SK-N-SH (cell line): Measurements from ENCODE around the gene KRT27. TPM values are rescaled to one million over a fixed set of nuclear protein-coding genes. Genes with fewer than 3 reads are reported as not detected.

ENCODE experiments used
- CTCF ChIA-PET: fragments of 300-600, 350-600 bp; formaldehyde crosslinking; extraction: SDS; loops from one replicate; lab custom pipeline; 2021; lab: Yijun Ruan, JAX
- POLR2A ChIA-PET: fragments of 350-600 bp; sonication (Branson Sonifier 250); formaldehyde crosslinking; extraction: SDS; loops from one replicate; lab custom pipeline; 2020; ENCODE audit warnings: antibody characterized with exemption, inconsistent platforms; lab: Yijun Ruan, JAX
- DNase-seq: peaks from one replicate; pipeline ENCODE4 v3.0.0; 2012
- H2AFZ ChIP-seq: fragments of 200-600 bp; sonication (generic); 2 replicates; pipeline ENCODE4 v1.8.1; 2016; ENCODE audit warnings: antibody characterized with exemption, mild to moderate bottlenecking, low read depth
- H3F3A ChIP-seq: fragments of 200-600 bp; sonication (generic); replicated peaks from 2 replicates; pipeline ENCODE3; 2016; ENCODE audit warnings: antibody characterized with exemption, mild to moderate bottlenecking; ENCODE audit not compliant: insufficient read depth
- H3K27ac ChIP-seq, 2 experiments: fragments of 200-500 bp in 1 of 2; fragments of 200-600 bp in 1 of 2; sonication (Bioruptor generic) in 1 of 2; sonication (generic), shearing (Covaris generic) in 1 of 2; 2 replicates each; pipeline versions ENCODE4 v1.5.1 to v1.6.1; 2014 to 2016; ENCODE audit warnings: low read depth in 2 of 2, inconsistent platforms in 1 of 2, low read length in 1 of 2, mild to moderate bottlenecking in 1 of 2, mixed read lengths in 1 of 2
- H3K27me3 ChIP-seq: fragments of 200-600 bp; sonication (generic), shearing (Covaris generic); 2 replicates; pipeline ENCODE4 v1.6.1; 2016; ENCODE audit warnings: mixed run types; ENCODE audit not compliant: insufficient read depth
- H3K36me3 ChIP-seq, 2 experiments: fragments of 200-500 bp in 1 of 2; fragments of 200-600 bp in 1 of 2; sonication (Bioruptor generic) in 1 of 2; sonication (generic) in 1 of 2; replicated peaks in 1 of 2; 2 replicates each; pipeline versions ENCODE3 to v1.5.1; 2014 to 2016; ENCODE audit warnings: low read length in 1 of 2, mild to moderate bottlenecking in 1 of 2; ENCODE audit not compliant: insufficient read depth in 2 of 2, control insufficient read depth in 1 of 2
- H3K4me1 ChIP-seq, 2 experiments: fragments of 200-500 bp in 1 of 2; fragments of 200-600 bp in 1 of 2; sonication (Bioruptor generic) in 1 of 2; sonication (generic), shearing (Covaris generic) in 1 of 2; 2 replicates each; pipeline versions ENCODE4 v1.5.1 to v1.6.1; 2014 to 2016; ENCODE audit warnings: low read depth in 1 of 2, low read length in 1 of 2, mixed run types in 1 of 2; ENCODE audit not compliant: insufficient read depth in 2 of 2, control insufficient read depth in 1 of 2
- H3K4me2 ChIP-seq: fragments of 200-600 bp; sonication (generic), shearing (Covaris generic); 2 replicates; pipeline ENCODE4 v1.6.1; 2017; ENCODE audit warnings: mixed run types
- H3K4me3 ChIP-seq, 2 experiments: fragments of 200-500 bp in 1 of 2; fragments of 200-600 bp in 1 of 2; sonication (Bioruptor generic) in 1 of 2; sonication (generic), shearing (Covaris generic) in 1 of 2; 2 replicates each; pipeline versions ENCODE4 v1.5.1 to v1.8.1; 2014 to 2016; ENCODE audit warnings: low read depth in 2 of 2, inconsistent platforms in 1 of 2, low read length in 1 of 2, mild to moderate bottlenecking in 1 of 2, mixed read lengths in 1 of 2, moderate library complexity in 1 of 2
- H3K79me2 ChIP-seq: fragments of 200-600 bp; sonication (generic); 2 replicates; pipeline ENCODE4 v1.8.1; 2017; ENCODE audit warnings: mild to moderate bottlenecking; ENCODE audit not compliant: insufficient read depth
- H3K9ac ChIP-seq: fragments of 200-600 bp; sonication (generic); 2 replicates; pipeline ENCODE4 v1.6.1; 2017; ENCODE audit warnings: mixed run types
- H3K9me2 ChIP-seq: fragments of 200-600 bp; sonication (generic); 2 replicates; pipeline ENCODE4 v1.6.1; 2017; ENCODE audit warnings: mixed run types
- H3K9me3 ChIP-seq: fragments of 200-600 bp; sonication (generic); 2 replicates; pipeline ENCODE4 v1.6.1; 2017; ENCODE audit warnings: mixed run types, mild to moderate bottlenecking, moderate library complexity
- H4K20me1 ChIP-seq: fragments of 200-600 bp; sonication (generic); 2 replicates; pipeline ENCODE4 v1.6.1; 2017; ENCODE audit warnings: mild to moderate bottlenecking, mixed run types; ENCODE audit not compliant: insufficient read depth
- CTCF ChIP-seq: fragments of 200-600 bp; sonication (generic); IDR thresholded peaks from 2 replicates; pipeline ENCODE4 v1.6.1; 2017; ENCODE audit warnings: antibody characterized with exemption, mild to moderate bottlenecking, moderate library complexity
- FOSL2 ChIP-seq: IDR thresholded peaks from 2 replicates; pipeline ENCODE4 v1.4.0; 2012; ENCODE audit warnings: low read depth, mild to moderate bottlenecking, moderate library complexity, borderline replicate concordance
- FOXM1 ChIP-seq: IDR thresholded peaks from 2 replicates; pipeline ENCODE4 v1.4.0; 2012; ENCODE audit warnings: low read depth, mild to moderate bottlenecking
- GATA2 ChIP-seq: sonication (generic); formaldehyde crosslinking; IDR thresholded peaks from 2 replicates; pipeline ENCODE4 v1.5.0; 2020; ENCODE audit warnings: mild to moderate bottlenecking, missing genetic modification reagents
- JUND ChIP-seq: IDR thresholded peaks from 2 replicates; pipeline ENCODE4 v1.4.0; 2012
- MEF2A ChIP-seq: IDR thresholded peaks from 2 replicates; pipeline ENCODE4 v1.4.0; 2012; ENCODE audit warnings: low read depth, borderline replicate concordance
- MXI1 ChIP-seq: IDR thresholded peaks from 2 replicates; pipeline ENCODE4 v1.6.1; 2012; ENCODE audit warnings: mild to moderate bottlenecking, low read depth, low read length, improper control_type of control experiment
- NFIC ChIP-seq: IDR thresholded peaks from 2 replicates; pipeline ENCODE4 v1.4.0; 2012; ENCODE audit warnings: borderline replicate concordance
- NRF1 ChIP-seq: IDR thresholded peaks from 2 replicates; pipeline ENCODE4 v1.6.1; 2012; ENCODE audit warnings: low read depth, mild to moderate bottlenecking, low read length
- POLR2AphosphoS5 ChIP-seq: IDR thresholded peaks from 2 replicates; pipeline ENCODE4 v1.6.1; 2012; ENCODE audit warnings: low read depth, low read length
- RAD21 ChIP-seq: IDR thresholded peaks from 2 replicates; pipeline ENCODE4 v1.6.1; 2012; ENCODE audit warnings: mild to moderate bottlenecking, low read length
- RCOR1 ChIP-seq: fragments of 150-350 bp; IDR thresholded peaks from 2 replicates; pipeline ENCODE4 v1.6.1; 2017; ENCODE audit warnings: antibody characterized with exemption, low read length
- SIN3A ChIP-seq: IDR thresholded peaks from 2 replicates; pipeline ENCODE4 v1.6.1; 2012; ENCODE audit warnings: low read depth, mild to moderate bottlenecking, low read length, moderate library complexity, borderline replicate concordance
- SMC3 ChIP-seq: IDR thresholded peaks from 2 replicates; pipeline ENCODE4 v1.6.1; 2012; ENCODE audit warnings: low read depth, low read length, improper control_type of control experiment
- YY1 ChIP-seq: IDR thresholded peaks from 2 replicates; pipeline ENCODE4 v1.4.0; 2012; ENCODE audit warnings: low read depth, mild to moderate bottlenecking
- polyA plus RNA-seq, 3 experiments: library from polyadenylated mRNA; depleted of rRNA; stranded (reverse); fragments of >200 nt; gene quantifications; 2 replicates each; pipeline ENCODE4 v1.2.3, GENCODE V29; 2012
- TF ChIP-seq, protein P1 (sequence below): fragments of 150-350 bp; IDR thresholded peaks from 2 replicates; pipeline ENCODE4 v1.6.1; 2016; ENCODE audit warnings: mild to moderate bottlenecking, low read depth, low read length
- TF ChIP-seq, protein P2 (sequence below): fragments of 150-350 bp; IDR thresholded peaks from 2 replicates; pipeline ENCODE4 v1.6.1; 2017; ENCODE audit warnings: antibody characterized with exemption, low read length, low read depth, borderline replicate concordance

The KRT27 gene
- polyA plus RNA-seq, 1 of the 3 experiments (the other 2 are of a cell fraction): not detected

DNA sequence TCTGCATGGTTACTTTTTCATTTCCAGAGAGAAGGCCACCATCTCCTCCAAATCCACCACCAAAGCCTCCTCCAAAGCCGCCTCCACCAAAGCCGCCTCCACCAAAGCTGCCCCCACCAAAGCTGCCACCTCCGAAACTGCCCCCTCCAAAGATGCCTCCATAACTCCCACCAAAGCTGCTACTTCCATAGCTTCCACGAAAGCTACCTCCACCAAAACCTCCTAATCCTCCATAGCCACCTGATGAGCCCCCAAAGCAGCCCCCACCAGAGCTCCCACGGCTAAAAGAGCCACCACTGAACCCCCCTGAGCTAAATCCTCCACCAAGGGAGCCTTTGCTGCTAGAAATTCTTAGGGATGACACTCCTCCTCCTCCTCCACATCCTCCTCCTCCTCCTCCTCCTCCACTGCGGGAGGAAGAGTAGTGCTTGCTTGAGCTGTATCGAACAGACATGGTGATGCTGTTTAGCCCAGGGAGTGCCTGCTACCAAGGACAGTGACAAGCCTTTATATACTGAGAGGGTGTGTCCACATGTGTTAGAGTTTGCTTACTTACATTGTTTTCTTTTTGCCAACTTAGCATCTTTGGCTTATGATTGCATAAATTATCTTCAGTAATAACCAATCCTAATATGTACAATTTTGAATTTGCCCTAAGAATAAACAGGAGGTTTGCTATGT is 39.9 kb upstream of the KRT27 start, which contains the start of gene KRT10 (continued):
- no peak for TF ChIP-seq RAD21
- TF ChIP-seq RCOR1: no peak
- TF ChIP-seq, protein P1, sequence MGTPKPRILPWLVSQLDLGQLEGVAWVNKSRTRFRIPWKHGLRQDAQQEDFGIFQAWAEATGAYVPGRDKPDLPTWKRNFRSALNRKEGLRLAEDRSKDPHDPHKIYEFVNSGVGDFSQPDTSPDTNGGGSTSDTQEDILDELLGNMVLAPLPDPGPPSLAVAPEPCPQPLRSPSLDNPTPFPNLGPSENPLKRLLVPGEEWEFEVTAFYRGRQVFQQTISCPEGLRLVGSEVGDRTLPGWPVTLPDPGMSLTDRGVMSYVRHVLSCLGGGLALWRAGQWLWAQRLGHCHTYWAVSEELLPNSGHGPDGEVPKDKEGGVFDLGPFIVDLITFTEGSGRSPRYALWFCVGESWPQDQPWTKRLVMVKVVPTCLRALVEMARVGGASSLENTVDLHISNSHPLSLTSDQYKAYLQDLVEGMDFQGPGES: no peak
- no peak for TF ChIP-seq NFIC
- no peak for TF ChIP-seq MEF2A
- no peak for TF ChIP-seq POLR2AphosphoS5
- TF ChIP-seq YY1: no peak
- TF ChIP-seq JUND: no peak
- no peak for TF ChIP-seq FOXM1

GRCh38 chr17:40821536-40821935 is 39.2 kb upstream of the KRT27 start:
- no peak overlapping the region for H3K4me3 ChIP-seq
- no peaks in the 10 kb centered on the region for H3K27me3 ChIP-seq
- TF ChIP-seq SIN3A (no peak), SMC3 (no peak), NRF1 (no peak), GATA2 (CRISPR knock-in tag) (no peak), MEF2A (no peak), FOXM1 (no peak), FOSL2 (no peak), YY1 (no peak), MXI1 (no peak), CTCF (no peak)
- TF ChIP-seq, protein P2, sequence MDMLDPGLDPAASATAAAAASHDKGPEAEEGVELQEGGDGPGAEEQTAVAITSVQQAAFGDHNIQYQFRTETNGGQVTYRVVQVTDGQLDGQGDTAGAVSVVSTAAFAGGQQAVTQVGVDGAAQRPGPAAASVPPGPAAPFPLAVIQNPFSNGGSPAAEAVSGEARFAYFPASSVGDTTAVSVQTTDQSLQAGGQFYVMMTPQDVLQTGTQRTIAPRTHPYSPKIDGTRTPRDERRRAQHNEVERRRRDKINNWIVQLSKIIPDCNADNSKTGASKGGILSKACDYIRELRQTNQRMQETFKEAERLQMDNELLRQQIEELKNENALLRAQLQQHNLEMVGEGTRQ: no peak
- ChIA-PET POLR2A (no interaction called here), CTCF (interaction anchor here (1.0 to 1.2 kb wide), 2 partner anchors 18 to 841 kb away, joined by 3 to 4 read pairs; no protein-coding TSS in a partner anchor)
- H3K36me3 ChIP-seq: peaks cover 12 to 14% of the 10 kb centered on the region in 2 experiments
- no peak for DNase-seq
- no peaks in the 10 kb centered on the region for H4K20me1 ChIP-seq
- H2AFZ ChIP-seq: no peak overlapping the region
- no peak overlapping the region for H3K9ac ChIP-seq
- H3K4me2 ChIP-seq: no peak overlapping the region
- H3F3A ChIP-seq: peaks cover 31% of the 10 kb centered on the region
- H3K79me2 ChIP-seq: no peaks in the 10 kb centered on the region; the same call in none of the 2 replicates
- H3K9me3 ChIP-seq: no peaks in the 10 kb centered on the region
- H3K9me2 ChIP-seq: no peaks in the 10 kb centered on the region
- no peaks in the 10 kb centered on the region; a peak in 1 of 4 replicates for H3K4me1 ChIP-seq
- H3K27ac ChIP-seq: no peak overlapping the region
